HK-2 (cell line): ENCODE data around the gene OVOL1.
A peak's percentile ranks its signal among the peaks of the same experiment; 100 is the strongest.
"Not testable (repeated sequence)": the region's sequence is repeated elsewhere in the genome, so short reads cannot be mapped to it uniquely, and the experiment has no call there.

Experiments
- DNase-seq: peaks from one replicate; pipeline ENCODE4 v3.0.0-alpha.2; 2018; ENCODE audit not compliant: unreplicated experiment

Gene OVOL1

DNA sequence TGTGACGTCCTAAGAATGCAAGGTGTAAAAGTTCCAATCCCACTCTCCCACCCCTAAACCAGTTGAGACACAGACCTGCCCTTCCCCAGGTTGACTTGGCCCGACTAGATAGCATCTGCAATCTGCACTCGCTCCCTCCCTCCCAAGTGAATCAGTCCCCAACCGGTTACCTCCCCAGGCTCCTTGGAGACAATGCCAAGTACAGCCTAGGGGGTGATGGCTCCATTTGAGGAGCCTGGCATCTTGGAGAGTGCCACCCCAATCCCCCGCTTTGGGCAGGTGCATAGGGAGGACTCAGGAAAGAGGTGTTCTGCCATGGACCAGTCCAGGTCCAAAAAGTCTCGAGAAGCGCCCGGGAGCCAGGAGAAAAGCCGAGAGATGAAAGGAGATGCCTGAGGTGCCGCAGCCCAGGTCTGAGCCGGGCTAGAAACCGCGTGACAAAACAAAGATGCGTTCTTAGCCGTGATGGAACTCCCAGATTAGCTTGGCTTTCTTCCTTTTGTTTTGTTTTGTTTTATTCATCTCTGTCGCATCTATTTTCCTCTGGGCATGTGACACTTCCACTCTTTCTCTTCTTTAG is 28.2 kb downstream of the OVOL1 start:
- no peak for DNase-seq

DNA sequence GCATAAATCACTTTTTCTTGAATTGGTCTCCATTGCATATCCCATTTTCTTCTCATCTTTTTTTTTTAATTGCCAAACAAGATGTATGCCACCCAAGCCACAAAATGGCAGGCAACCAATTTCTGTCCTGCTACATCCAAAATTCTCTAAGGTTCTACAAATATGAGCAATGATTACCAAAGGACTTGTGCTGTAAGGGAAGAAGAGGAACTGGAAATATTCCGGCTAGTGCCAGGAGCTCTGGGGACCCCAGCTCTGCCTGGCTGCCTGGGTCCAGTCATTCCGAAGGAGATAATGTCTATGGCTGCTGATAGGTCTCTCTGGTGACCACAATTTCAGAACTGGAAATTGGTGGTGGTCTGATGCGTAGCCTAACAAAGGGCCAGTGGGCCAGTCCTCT is 29.8 kb downstream of the OVOL1 start:
- DNase-seq = no peak

DNA sequence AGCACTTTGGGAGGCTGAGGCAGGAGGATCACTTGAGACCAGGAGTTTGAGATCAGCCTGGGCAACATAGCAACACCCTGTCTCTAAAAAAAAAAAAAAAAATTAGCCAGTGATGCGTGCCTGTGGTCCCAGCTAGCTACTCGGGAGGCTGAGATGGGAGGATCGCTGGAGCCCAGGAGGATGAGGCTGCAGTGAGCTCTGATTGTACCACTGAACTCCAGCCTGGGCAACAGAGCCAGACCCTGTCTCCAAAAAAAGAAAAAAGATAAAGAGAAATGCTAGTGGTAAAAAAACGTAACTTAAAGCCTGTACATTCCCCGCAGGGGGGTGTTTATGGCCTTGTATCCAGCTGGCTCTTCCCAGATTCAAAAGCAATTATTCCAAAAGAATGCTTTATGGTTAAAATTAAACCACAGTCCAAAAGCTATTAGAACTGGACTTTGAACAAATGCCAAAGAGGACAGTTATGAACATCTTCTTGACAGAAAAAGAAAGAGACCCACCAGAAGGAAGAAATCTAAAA is 30.5 kb downstream of the OVOL1 start:
- no peak for DNase-seq

DNA sequence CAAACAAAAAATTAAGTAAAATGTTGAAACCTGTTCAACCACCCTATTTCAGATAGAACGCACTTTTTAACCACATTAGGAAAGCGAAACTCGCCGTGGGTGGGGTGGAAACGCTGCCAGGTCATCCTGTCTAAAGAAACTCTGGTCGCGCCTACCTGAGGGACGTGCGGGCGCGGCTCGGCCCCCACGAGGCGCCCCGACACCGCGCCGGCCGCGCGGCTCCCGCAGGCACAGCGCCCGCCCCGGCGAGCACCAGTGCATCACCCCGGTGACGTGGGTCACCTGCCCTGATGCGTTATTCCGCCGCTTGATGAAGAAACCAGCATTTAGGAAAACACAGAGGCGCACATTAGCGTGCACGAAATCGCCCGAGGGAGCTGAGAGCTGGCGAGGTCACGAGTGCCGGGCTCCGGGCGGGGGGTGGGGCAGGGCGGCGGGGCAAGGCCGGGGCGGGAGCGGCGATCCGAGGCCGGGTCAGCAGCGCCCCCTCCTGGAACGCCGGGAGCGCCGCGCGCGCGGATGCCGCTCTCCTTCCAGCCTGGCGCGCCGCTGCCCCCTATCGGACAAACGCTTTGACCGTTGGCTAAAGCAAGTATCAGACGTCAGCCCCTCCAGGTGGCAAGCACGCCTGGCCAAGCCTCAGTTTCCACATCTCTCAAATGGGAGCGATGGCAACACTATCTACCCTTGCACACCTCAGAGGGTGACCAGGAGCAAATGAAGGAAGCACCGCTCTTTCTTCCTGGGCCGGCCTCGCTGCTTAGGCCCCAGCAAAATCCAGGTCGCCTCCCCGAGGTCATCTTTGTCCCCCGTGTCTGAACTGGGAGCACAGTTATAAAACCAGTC is 31.2 kb downstream of the OVOL1 start:
- peak; percentile 88 for DNase-seq

DNA sequence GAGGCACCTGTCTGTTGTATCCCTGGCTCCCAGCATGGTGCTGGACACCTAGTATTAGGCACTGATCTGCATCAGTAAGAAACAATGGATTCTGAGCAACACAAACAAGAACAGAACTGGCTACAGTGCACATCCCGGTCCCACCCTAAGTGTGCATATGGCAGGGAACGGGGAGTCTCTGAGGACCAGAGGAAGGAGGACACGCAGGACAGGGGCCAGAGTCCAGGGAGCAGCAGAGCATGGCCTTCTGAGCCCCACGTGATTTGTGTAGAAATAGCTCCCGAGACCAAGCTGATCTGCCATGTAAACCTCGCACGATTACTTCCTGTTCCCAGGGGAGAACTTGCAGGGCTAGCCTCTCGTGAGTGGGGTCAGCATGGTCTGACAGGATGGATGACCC is 34.2 kb downstream of the OVOL1 start:
- DNase-seq = no peak

DNA sequence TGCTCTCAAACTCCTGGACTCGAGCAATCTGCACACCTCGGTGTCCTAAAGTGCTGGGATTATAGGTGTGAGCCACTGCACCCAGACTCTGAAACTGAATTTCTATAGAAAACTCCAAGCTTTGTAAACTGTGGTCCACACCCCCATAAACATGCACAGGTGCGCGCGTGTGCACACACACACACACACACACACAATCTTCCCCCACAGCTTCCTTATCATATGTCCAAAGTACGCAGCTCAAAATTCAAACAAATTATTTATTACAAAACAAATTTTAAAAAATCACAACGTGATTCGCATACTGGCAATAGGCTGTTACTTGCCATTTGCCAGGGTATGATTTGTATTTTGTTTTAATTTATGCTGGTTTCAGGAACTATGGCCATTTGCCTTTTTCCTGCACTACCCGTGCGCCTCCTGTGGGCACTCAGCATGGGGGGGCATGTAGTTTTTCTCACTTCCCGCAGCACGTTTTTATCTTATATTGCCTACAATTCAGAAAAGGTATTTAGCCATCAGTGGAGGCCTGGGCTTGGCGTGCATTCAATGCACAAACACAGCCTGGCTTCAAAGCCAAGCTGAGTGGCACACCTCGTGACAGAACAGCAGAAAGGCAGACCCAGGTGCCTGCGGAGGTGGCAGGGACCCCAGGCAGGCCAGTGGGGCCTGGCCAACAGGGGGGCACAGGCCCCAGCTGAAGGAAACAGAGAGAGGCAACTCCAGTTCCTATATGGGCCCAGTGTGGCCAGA is 36.1 kb downstream of the OVOL1 start:
- DNase-seq = no peak

- DNase-seq = no peak
These were observed 40.3 kb downstream of the OVOL1 start for GRCh38 chr11:65826984-65827735.

DNA sequence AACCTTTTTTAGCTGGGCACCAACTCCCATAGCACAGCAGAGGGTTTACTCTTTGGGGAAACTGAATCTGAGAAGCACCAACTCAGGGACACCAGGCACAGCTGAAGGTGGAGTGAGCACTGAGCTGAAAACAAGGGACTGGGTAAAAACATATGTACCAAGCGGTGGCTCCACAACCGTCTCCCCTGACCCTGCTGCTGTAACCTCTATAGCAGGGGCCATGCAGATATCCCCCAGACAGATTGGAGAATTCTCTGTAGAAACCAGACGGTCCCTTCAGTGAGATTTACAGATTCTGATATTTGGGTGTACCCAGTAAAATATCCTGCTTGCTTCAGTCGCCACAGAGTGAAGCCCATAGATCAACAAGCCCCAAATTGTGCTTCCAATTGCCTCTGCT is 42.6 kb downstream of the OVOL1 start:
- no peak for DNase-seq

GRCh38 chr11:65832231-65832630 is 45.4 kb downstream of the OVOL1 start:
- not testable (repeated sequence) for DNase-seq

GRCh38 chr11:65833297-65834030 is 46.6 kb downstream of the OVOL1 start, which contains the start of gene SNX32:
Gene SNX32, plus strand, starts transcription at chr11:65833963. Its CDS starts 103 bp downstream, at chr11:65834066.
- no peak for DNase-seq

- DNase-seq = no peak
These were observed 47.3 kb downstream of the OVOL1 start for GRCh38 chr11:65834202-65834601.

DNA sequence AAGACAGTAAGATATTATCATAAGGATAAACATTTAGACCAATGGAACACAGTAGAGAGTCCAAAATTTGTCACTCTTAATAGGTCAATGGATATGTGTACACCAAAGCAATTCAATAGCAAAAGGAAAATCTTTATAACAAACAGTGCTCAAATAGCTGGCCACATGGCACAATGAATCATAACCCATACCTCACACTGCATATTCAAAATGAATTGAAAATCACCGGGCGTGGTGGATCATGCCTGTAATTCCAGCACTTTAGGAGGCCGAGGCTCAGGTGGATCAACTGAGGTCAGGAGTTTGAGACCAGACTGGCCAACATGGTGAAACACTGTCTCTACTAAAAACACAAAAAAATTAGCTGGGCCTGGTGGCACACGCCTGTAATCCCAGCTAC is 55.3 kb downstream of the OVOL1 start:
- DNase-seq = no peak

GRCh38 chr11:65843811-65844210 is 56.9 kb downstream of the OVOL1 start:
- DNase-seq = no peak

DNA sequence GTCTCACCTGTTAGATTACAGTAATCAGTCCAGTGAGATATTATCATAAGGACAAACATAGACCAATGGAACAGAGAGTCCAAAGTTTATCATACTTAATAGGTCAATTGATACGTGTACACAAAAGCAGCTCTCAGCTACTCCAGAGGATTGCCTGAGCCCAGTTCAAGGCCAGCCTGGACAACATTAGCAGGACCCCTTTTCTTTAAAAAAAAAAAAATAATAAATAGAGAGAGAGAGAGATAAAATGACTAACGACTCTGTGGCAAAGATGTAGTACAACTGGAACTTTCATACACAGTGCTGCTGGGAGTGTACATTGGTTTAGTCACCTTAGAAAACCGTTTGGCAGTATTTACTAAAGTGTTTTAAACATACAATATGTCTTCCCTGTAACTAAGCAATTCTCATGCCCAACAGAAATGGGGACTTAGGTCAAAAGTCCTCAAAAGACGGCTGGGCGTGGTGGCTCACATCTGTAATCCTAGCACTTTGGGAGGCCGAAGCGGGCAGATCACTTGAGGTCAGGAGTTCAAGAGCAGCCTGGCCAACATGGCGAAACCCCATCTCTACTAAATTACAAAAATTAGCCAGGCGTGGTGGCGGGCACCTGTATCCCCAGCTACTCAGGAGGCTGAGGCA is 57.5 kb downstream of the OVOL1 start:
- DNase-seq = no peak
